Measurements from ENCODE around the gene ARID1B. TPM values are rescaled to one million over a fixed set of nuclear protein-coding genes. Genes with fewer than 3 reads are reported as not detected.

The ARID1B gene
- total RNA-seq, 1 donor from 2014 or later: 248 TPM

GRCh38 chr6:157169656-157170055, 392.5 kb downstream of the ARID1B start:
- TF ChIP-seq, protein P1, sequence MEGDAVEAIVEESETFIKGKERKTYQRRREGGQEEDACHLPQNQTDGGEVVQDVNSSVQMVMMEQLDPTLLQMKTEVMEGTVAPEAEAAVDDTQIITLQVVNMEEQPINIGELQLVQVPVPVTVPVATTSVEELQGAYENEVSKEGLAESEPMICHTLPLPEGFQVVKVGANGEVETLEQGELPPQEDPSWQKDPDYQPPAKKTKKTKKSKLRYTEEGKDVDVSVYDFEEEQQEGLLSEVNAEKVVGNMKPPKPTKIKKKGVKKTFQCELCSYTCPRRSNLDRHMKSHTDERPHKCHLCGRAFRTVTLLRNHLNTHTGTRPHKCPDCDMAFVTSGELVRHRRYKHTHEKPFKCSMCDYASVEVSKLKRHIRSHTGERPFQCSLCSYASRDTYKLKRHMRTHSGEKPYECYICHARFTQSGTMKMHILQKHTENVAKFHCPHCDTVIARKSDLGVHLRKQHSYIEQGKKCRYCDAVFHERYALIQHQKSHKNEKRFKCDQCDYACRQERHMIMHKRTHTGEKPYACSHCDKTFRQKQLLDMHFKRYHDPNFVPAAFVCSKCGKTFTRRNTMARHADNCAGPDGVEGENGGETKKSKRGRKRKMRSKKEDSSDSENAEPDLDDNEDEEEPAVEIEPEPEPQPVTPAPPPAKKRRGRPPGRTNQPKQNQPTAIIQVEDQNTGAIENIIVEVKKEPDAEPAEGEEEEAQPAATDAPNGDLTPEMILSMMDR (IDR thresholded peaks at IDR 0.05): no peak
- H3K9me3 Mint-ChIP-seq: no peaks in the 10 kb centered on the region
- ChIA-PET POLR2A (no interaction called here), CTCF (no interaction called here)
- intact Hi-C loops (cut with micrococcal nuclease): no loop called here
- peaks cover 71% of the 10 kb centered on the region for H3K36me3 Mint-ChIP-seq (ENCODE audit: low read depth)
- H3K4me1 Mint-ChIP-seq: no peaks in the 10 kb centered on the region
- H3K27ac Mint-ChIP-seq: no peak overlapping the region
- ATAC-seq (ENCODE audit: low read depth) (no peak), DNase-seq (no peak)
- no peak overlapping the region for H3K4me3 Mint-ChIP-seq
- H3K27me3 Mint-ChIP-seq: no peaks in the 10 kb centered on the region

GRCh38 chr6:157170535-157170934, 393.4 kb downstream of the ARID1B start:
- no peak overlapping the region for H3K27ac Mint-ChIP-seq
- H3K4me3 Mint-ChIP-seq: no peak overlapping the region
- no peaks in the 10 kb centered on the region for H3K27me3 Mint-ChIP-seq
- ATAC-seq (ENCODE audit: low read depth): no peak
- CTCF ChIA-PET: no interaction called here
- peaks cover 74% of the 10 kb centered on the region for H3K36me3 Mint-ChIP-seq (ENCODE audit: low read depth)
- H3K9me3 Mint-ChIP-seq: no peaks in the 10 kb centered on the region
- intact Hi-C loops (cut with micrococcal nuclease): no loop called here
- TF ChIP-seq, protein P1 (IDR thresholded peaks at IDR 0.05): no peak
- no peaks in the 10 kb centered on the region for H3K4me1 Mint-ChIP-seq
- DNase-seq: no peak
- POLR2A ChIA-PET: no interaction called here

GRCh38 chr6:157171801-157172200, 394.6 kb downstream of the ARID1B start:
- no peak overlapping the region for H3K4me3 Mint-ChIP-seq
- H3K27me3 Mint-ChIP-seq: no peaks in the 10 kb centered on the region
- no peaks in the 10 kb centered on the region for H3K4me1 Mint-ChIP-seq
- ChIA-PET CTCF (no interaction called here), POLR2A (no interaction called here)
- H3K9me3 Mint-ChIP-seq: no peaks in the 10 kb centered on the region
- TF ChIP-seq, protein P1 (IDR thresholded peaks at IDR 0.05): no peak
- DNase-seq: no peak
- H3K36me3 Mint-ChIP-seq (ENCODE audit: low read depth): peaks cover 72% of the 10 kb centered on the region
- no peak overlapping the region for H3K27ac Mint-ChIP-seq
- intact Hi-C loops (cut with micrococcal nuclease): no loop called here
- ATAC-seq (ENCODE audit: low read depth): no peak

- POLR2A ChIA-PET: no interaction called here
- TF ChIP-seq, protein P1 (IDR thresholded peaks at IDR 0.05): no peak
- DNase-seq (no peak), ATAC-seq (ENCODE audit: low read depth) (no peak)
- intact Hi-C loops (cut with micrococcal nuclease): no loop called here
- Mint-ChIP-seq H3K4me3 (no peak overlapping the region), H3K36me3 (ENCODE audit: low read depth) (peaks cover 72% of the 10 kb centered on the region), H3K27ac (no peak overlapping the region), H3K9me3 (no peaks in the 10 kb centered on the region), H3K27me3 (no peaks in the 10 kb centered on the region), H3K4me1 (no peaks in the 10 kb centered on the region)
- CTCF ChIA-PET: no interaction called here
Measured at GRCh38 chr6:157172231-157172701, 395.1 kb downstream of the ARID1B start.

DNA sequence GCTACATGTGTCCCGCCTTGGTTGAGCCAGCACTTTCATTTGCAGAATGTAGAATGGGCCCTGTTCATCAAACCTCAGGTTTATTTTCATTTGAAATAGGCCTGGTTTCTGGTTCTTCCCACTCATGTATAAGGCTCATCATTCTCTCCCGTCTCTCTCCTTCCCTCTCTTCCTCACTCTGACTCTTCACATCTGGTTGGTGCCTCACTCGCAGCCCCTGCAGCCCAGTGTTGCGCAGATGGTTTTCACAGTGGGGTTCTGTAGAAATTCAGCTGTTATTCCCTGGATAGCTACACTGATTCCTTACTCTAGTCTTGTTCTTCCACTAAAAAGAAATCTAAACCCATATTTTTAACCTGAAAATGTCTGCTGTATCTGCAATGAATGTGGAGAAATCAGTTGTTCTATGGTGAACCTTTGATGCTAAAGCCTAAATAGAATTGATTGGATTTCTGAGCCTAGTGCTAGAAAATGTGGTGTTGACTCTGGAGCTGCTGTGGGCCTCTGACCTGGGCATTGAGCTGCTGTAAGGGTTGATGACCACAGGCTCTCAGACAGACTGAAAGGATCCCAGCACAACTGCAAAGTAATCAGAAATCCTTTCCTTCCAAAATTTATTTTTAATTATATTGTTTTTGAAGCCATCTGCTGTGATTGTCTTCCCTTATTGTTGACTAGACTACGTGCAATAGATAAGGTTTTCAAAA, 395.8 kb downstream of the ARID1B start:
- H3K27me3 Mint-ChIP-seq: no peaks in the 10 kb centered on the region
- no peak overlapping the region for H3K4me3 Mint-ChIP-seq
- no peaks in the 10 kb centered on the region for H3K9me3 Mint-ChIP-seq
- no peak overlapping the region for H3K27ac Mint-ChIP-seq
- DNase-seq (no peak), ATAC-seq (ENCODE audit: low read depth) (no peak)
- CTCF ChIA-PET: no interaction called here
- POLR2A ChIA-PET: no interaction called here
- H3K4me1 Mint-ChIP-seq: no peaks in the 10 kb centered on the region
- intact Hi-C loops (cut with micrococcal nuclease): no loop called here
- TF ChIP-seq, protein P1 (IDR thresholded peaks at IDR 0.05): no peak
- H3K36me3 Mint-ChIP-seq (ENCODE audit: low read depth): peaks cover 67% of the 10 kb centered on the region
